Activated T-cell treated with anti-CD3 and anti-CD28 coated beads, Interleukin-2, amount 50 U/mL, for 72 hours (primary cell): ENCODE results near the gene LILRB1. TPM values are rescaled to one million over a fixed set of nuclear protein-coding genes. Genes with fewer than 3 reads are reported as not detected.

Source experiments
- ATAC-seq, 2 donors: fragments of 150-1000 bp; cut with Tn5 transposase; replicated peaks in 1 of 2; 2 replicates each; pipeline ENCODE4 v1.10.0; 2021; ENCODE audit warnings: moderate library complexity in 2 of 2, mild to moderate bottlenecking in 1 of 2
- DNase-seq, 2 donors: peaks; one replicate each; pipeline ENCODE4 v3.0.0; 2021 to 2022; ENCODE audit warnings: mixed read lengths in 1 of 2
- H3K27ac Mint-ChIP-seq: one replicate; pipeline ENCODE4 v1.8.0; 2022; ENCODE audit warnings: mild to moderate bottlenecking, moderate library complexity, mixed read lengths
- H3K27me3 Mint-ChIP-seq: one replicate; pipeline ENCODE4 v1.8.0; 2022; ENCODE audit warnings: low read depth, mixed read lengths
- H3K36me3 Mint-ChIP-seq, 2 donors: one replicate each; pipeline ENCODE4 v1.8.0; 2022; ENCODE audit warnings: mixed read lengths in 2 of 2, mild to moderate bottlenecking in 1 of 2; ENCODE audit not compliant: insufficient read depth in 2 of 2
- H3K4me1 Mint-ChIP-seq: one replicate; pipeline ENCODE4 v1.8.0; 2022; ENCODE audit warnings: low read depth, mixed read lengths
- H3K4me3 Mint-ChIP-seq, 2 donors: one replicate each; pipeline ENCODE4 v1.8.0; 2022; ENCODE audit warnings: mild to moderate bottlenecking in 2 of 2, mixed read lengths in 2 of 2, moderate library complexity in 2 of 2
- H3K9me3 Mint-ChIP-seq, 2 donors: one replicate each; pipeline ENCODE4 v1.8.0; 2022; ENCODE audit warnings: mixed read lengths in 2 of 2
- total RNA-seq, 2 donors: library from RNA; stranded (reverse); gene quantifications; one replicate each; pipeline ENCODE4 v1.2.3, GENCODE V29; 2022

The LILRB1 gene
- total RNA-seq, 2 donors from 2014 or later = 0.38 to 3.6 TPM

GRCh38 chr19:54682306-54682856 is 52.1 kb downstream of the LILRB1 start:
- Mint-ChIP-seq H3K4me3 (no peak overlapping the region), H3K27ac (no peak overlapping the region), H3K27me3 (peaks cover 24% of the 10 kb centered on the region), H3K4me1 (no peaks in the 10 kb centered on the region), H3K36me3 (no peaks in the 10 kb centered on the region), H3K9me3 (no peaks in the 10 kb centered on the region)
- no peak for ATAC-seq
- no peak for DNase-seq

- ATAC-seq (no peak), DNase-seq (no peak)
- H3K36me3 Mint-ChIP-seq = no peaks in the 10 kb centered on the region
- no peaks in the 10 kb centered on the region for H3K4me1 Mint-ChIP-seq
- H3K9me3 Mint-ChIP-seq = no peaks in the 10 kb centered on the region
- H3K27me3 Mint-ChIP-seq = peaks cover 18% of the 10 kb centered on the region
- H3K4me3 Mint-ChIP-seq = no peak overlapping the region
- H3K27ac Mint-ChIP-seq = no peak overlapping the region
Measured at GRCh38 chr19:54684527-54684926, 54.2 kb downstream of the LILRB1 start.

Other genes with a start within 250 kb of the LILRB1 start
- under 1 TPM; 0.32 to 0.41 TPM for gene TTYH1, start 215.0 kb upstream of the LILRB1 start, total RNA-seq
- 100 to 1,000 TPM; 221 to 283 TPM for gene LENG8, start 181.3 kb upstream of the LILRB1 start, total RNA-seq
- 1 to 10 TPM; 3.1 to 5.8 TPM for gene LENG9, start 166.7 kb upstream of the LILRB1 start, total RNA-seq
- gene CDC42EP5, start 157.2 kb upstream of the LILRB1 start, total RNA-seq = under 1 TPM in 1 of 2 donors, not detected in 1; 0.30 TPM
- 10 to 100 TPM in 1 of 2 donors, under 1 TPM in 1; 0.83 to 14.2 TPM for gene LAIR2, start 127.7 kb upstream of the LILRB1 start, total RNA-seq
- gene LILRA2, start 56.7 kb upstream of the LILRB1 start, total RNA-seq = not detected
- not detected for gene LILRA1, start 36.9 kb upstream of the LILRB1 start, total RNA-seq
- not detected for gene LILRB4, start 32.5 kb downstream of the LILRB1 start, total RNA-seq
- gene KIR3DL3, start 94.0 kb downstream of the LILRB1 start, total RNA-seq = not detected
- gene KIR2DL3, start 108.0 kb downstream of the LILRB1 start, total RNA-seq = not detected
- gene KIR2DL1, start 139.3 kb downstream of the LILRB1 start, total RNA-seq = under 1 TPM in 1 of 2 donors, not detected in 1; 0.24 TPM
- under 1 TPM; 0.60 to 0.63 TPM for gene KIR2DL4, start 173.1 kb downstream of the LILRB1 start, total RNA-seq
- gene KIR3DL1, start 186.0 kb downstream of the LILRB1 start, total RNA-seq = under 1 TPM in 1 of 2 donors, not detected in 1; 0.21 TPM
- gene KIR2DS4, start 202.2 kb downstream of the LILRB1 start, total RNA-seq = under 1 TPM; 0.24 to 0.88 TPM
- 1 to 10 TPM in 1 of 2 donors, under 1 TPM in 1; 0.89 to 4.4 TPM for gene KIR3DL2, start 220.0 kb downstream of the LILRB1 start, total RNA-seq
- gene FCAR, start 243.8 kb downstream of the LILRB1 start, total RNA-seq = not detected